Omental fat pad (tissue), 4 donors: ENCODE data around the gene OTUD7B. TPM values are rescaled to one million over a fixed set of nuclear protein-coding genes. Genes with fewer than 3 reads are reported as not detected.
"Not testable (repeated sequence)": the region's sequence is repeated elsewhere in the genome, so short reads cannot be mapped to it uniquely, and the experiment has no call there.

Experiments used
- ATAC-seq: fragments of 150-250 bp; one replicate; pipeline ENCODE4 v1.9.1; 2016; ENCODE audit warnings: mild to moderate bottlenecking, moderate library complexity; ENCODE audit not compliant: low FRiP score
- DNase-seq: peaks from one replicate; pipeline ENCODE4 v3.0.0-alpha.2; 2019; ENCODE audit warnings: low spot score
- total RNA-seq, 4 donors: library from RNA; depleted of rRNA; stranded (reverse); fragments of >200 nt; gene quantifications; one replicate each; pipeline ENCODE4 v1.1.0, GENCODE V29; 2016
- TF ChIP-seq, protein P1 (sequence below), 3 donors: fragments of 450-650 bp; IDR thresholded peaks; one replicate each; pipeline ENCODE4 v1.5.1; 2016 to 2017; ENCODE audit warnings: antibody characterized with exemption in 3 of 3, mild to moderate bottlenecking in 3 of 3, moderate library complexity in 2 of 3

OTUD7B gene
- 10 to 100 TPM; 17.0 to 37.9 (median 27.5) TPM for total RNA-seq

- DNase-seq: peak; percentile 49
- peak; percentile 93 for ATAC-seq
- TF ChIP-seq, protein P1, sequence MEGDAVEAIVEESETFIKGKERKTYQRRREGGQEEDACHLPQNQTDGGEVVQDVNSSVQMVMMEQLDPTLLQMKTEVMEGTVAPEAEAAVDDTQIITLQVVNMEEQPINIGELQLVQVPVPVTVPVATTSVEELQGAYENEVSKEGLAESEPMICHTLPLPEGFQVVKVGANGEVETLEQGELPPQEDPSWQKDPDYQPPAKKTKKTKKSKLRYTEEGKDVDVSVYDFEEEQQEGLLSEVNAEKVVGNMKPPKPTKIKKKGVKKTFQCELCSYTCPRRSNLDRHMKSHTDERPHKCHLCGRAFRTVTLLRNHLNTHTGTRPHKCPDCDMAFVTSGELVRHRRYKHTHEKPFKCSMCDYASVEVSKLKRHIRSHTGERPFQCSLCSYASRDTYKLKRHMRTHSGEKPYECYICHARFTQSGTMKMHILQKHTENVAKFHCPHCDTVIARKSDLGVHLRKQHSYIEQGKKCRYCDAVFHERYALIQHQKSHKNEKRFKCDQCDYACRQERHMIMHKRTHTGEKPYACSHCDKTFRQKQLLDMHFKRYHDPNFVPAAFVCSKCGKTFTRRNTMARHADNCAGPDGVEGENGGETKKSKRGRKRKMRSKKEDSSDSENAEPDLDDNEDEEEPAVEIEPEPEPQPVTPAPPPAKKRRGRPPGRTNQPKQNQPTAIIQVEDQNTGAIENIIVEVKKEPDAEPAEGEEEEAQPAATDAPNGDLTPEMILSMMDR (IDR thresholded peaks at IDR 0.05): no peak
Measured at GRCh38 chr1:150010393-150011115, at the start of gene OTUD7B. OTUD7B (minus strand) TSS chr1:150010726; CDS start chr1:149977510, 33,216 bp downstream.

DNA sequence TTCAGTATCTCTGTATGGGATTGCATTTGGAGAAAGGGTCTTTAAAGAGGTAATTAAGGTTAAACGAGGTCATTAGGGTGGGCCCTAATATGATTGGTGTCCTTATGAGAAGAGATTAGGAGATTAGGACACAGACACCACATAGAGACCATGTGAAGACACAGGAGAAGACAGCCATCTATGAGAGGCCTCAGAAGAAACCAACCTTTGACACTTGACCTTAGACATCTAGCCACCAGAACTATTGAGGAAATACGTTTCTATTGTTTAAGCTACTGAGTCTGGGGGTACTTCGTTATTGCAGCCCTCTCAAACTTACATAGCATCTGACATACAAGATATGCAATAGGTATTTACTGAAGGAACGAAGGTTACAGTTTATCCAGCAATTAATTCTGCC lies 49.7 kb upstream of the OTUD7B start:
- TF ChIP-seq, protein P1 (IDR thresholded peaks at IDR 0.05): no peak
- no peak for ATAC-seq
- DNase-seq: no peak

- DNase-seq: no peak
- no peak for ATAC-seq
- TF ChIP-seq, protein P1 (IDR thresholded peaks at IDR 0.05): no peak
Measured at GRCh38 chr1:150056407-150056806, 45.9 kb upstream of the OTUD7B start.

GRCh38 chr1:150055507-150055906 lies 45.0 kb upstream of the OTUD7B start:
- DNase-seq, ATAC-seq: not testable (repeated sequence)

- DNase-seq (no peak), ATAC-seq (no peak)
- TF ChIP-seq, protein P1 (IDR thresholded peaks at IDR 0.05): no peak
Measured at GRCh38 chr1:150053926-150054325, 43.4 kb upstream of the OTUD7B start.

DNA sequence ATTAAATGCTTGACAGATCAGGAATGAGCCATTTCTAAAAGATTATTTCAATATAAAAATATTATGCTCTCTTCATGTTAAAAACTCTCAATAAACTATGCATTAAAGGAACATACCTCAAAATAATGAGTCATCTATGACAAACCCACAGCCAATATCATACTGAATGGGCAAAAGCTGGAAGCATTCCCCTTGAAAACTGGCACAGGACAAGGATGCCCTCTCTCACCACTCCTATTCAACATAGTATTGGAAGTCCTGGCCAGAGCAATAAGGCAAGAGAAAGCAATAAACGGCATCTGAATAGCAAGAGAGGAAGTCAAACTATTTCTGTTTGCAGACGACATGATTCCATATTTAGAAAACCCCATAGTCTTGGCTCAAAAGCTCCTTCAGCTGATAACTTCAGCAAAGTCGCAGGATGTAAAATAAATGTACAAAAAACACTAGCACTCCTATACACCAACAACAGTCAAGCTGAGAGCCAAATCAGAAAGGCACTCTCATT lies 41.4 kb upstream of the OTUD7B start:
- ATAC-seq, DNase-seq: not testable (repeated sequence)

- TF ChIP-seq, protein P1 (IDR thresholded peaks at IDR 0.05): no peak
- no peak for ATAC-seq
Measured at GRCh38 chr1:150051089-150051373, 40.5 kb upstream of the OTUD7B start.

DNA sequence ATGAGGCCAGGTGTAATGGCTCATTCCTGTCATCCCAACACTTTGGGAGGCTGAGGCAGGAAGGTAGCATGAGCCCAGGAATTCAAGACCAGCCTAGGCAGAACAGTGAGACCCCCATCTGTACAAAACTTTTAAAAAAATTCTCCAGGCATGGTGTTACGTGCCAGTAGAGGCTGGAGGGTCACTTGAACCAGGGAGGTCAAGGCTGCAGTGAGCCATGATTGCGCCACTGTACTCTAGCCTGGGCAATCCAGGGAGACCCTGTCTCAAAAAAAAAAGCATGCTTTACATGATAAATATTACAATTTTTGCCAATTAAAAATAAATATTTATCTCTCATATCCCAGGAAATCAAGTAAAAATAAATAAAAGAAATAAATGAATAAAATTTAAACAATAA lies 39.4 kb upstream of the OTUD7B start:
- ATAC-seq: no peak
- TF ChIP-seq, protein P1 (IDR thresholded peaks at IDR 0.05): no peak

More at GRCh38 chr1:150051089-150051373, 40.5 kb upstream of the OTUD7B start:
- DNase-seq: no peak

More for the DNA sequence above, 39.4 kb upstream of the OTUD7B start:
- no peak for DNase-seq
